NCI-H82 treated with DMSO at 0.1 percent for 48 hours (cell line): Measurements from ENCODE around the gene CPT1A.
"Not testable (repeated sequence)": the region's sequence is repeated elsewhere in the genome, so short reads cannot be mapped to it uniquely, and the experiment has no call there.

ENCODE experiments used
- DNase-seq: peaks from one replicate; lab custom pipeline; 2025; ENCODE audit not compliant: unreplicated experiment; lab: John Stamatoyannopoulos, UW

Gene CPT1A

GRCh38 chr11:68841718-68842426, at the start of gene CPT1A:
Gene CPT1A, minus strand, starts transcription at chr11:68841916. Its CDS starts 26,442 bp downstream, at chr11:68815474.
- DNase-seq, result peak; percentile 1

- DNase-seq, result no peak
Observed at GRCh38 chr11:68890490-68891231, 48.9 kb upstream of the CPT1A start.

DNA sequence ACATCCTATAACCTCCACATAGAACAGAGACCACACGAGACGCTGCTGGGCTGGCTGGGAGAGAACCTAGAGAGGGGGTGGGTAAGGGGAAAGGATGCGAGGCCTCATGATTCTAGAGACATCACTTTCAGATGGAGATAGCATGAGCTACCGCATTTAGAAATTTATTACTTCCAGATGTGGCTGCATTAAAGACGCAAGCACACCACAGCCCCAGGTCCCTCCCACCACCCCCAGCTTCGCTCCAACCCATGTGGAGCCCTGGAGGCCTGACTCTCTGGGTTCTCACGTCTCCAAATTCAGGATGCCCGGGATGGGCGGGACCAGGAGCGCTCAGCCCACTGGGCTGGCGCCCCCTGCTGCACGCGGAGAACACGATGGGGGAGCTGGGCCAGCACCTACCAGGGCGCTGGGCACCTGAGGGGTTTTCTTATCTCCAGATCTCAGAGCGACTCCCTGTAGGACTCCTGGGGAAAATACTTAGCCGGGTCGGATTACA, 48.3 kb upstream of the CPT1A start:
- DNase-seq, result no peak

DNA sequence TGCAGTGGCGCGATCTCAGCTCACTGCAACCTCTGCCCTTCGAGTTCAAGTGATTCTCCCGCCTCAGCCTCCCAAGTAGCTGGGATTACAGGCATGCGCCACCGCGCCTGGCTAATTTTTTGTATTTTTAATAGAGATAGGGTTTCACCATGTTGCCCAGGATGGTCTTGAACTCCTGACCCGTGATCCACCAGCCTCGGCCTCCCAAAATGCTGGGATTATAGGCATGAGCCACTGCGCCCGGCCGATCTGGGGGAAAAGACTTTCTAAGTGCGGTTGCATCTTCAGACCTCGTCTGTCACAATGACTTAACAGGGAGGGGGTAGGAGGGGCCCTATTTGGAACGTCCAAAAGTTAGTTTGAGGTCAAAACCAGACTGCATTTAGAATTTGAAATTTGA, 43.1 kb upstream of the CPT1A start:
- not testable (repeated sequence) for DNase-seq

GRCh38 chr11:68882391-68882790, 40.7 kb upstream of the CPT1A start:
- no peak for DNase-seq

DNA sequence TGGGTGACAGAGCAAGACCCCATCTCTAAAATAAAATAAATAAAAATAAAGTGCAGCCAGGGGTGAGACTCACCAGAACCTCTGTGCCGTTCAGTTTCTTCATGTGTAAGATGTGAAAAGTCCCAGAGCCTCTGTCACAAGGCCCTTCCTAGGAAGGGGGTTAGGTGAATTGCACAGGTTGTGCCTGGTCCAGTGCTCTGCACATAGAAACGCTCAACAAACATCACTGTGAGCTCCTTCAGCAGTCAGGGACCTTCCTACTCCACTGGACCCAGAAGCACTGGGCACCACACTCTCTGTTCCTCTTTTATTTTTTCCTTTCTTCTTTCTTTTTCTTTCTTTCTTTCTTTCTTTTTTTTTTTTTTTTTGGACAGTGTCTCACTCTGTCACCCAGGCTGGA, 39.6 kb upstream of the CPT1A start:
- DNase-seq, result no peak

DNA sequence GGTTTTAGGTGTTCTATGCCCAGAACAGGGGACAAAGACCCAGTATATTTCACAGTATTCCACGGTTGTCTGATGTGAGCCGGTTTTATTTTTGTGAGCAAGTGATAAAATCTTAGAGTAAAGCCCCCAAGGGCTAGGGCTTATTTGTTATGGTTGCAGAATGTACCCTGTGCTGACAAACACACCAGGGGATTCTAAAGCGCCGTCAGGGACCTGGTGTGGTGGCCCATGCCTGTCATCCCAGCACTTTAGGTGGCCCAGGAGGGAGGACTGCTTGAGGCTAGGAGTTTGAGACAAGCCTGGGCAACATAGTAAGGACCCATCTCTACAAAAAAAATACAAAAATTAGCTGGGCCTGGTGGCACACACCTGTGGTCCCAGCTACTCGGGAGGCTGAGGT, 39.1 kb upstream of the CPT1A start:
- no peak for DNase-seq

DNA sequence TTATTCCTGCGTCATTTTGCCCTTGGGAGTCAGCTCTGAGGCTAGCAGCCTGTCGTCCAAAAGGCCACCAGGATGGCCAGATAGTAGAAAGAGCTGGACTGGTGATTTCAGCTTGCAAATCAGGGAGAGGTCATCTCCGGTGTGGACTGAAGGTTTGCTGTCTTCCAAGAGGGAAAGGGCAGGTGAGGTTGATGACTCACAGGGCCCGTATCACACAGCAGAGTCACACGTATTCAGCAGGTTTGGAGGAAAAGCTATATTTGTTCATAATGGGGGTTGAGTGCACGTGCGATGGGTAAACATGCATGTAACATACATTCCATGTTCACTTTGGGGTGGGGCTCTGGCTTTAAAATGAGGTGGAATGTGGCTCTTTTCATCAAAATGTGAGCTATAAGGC, 36.3 kb upstream of the CPT1A start:
- no peak for DNase-seq

DNA sequence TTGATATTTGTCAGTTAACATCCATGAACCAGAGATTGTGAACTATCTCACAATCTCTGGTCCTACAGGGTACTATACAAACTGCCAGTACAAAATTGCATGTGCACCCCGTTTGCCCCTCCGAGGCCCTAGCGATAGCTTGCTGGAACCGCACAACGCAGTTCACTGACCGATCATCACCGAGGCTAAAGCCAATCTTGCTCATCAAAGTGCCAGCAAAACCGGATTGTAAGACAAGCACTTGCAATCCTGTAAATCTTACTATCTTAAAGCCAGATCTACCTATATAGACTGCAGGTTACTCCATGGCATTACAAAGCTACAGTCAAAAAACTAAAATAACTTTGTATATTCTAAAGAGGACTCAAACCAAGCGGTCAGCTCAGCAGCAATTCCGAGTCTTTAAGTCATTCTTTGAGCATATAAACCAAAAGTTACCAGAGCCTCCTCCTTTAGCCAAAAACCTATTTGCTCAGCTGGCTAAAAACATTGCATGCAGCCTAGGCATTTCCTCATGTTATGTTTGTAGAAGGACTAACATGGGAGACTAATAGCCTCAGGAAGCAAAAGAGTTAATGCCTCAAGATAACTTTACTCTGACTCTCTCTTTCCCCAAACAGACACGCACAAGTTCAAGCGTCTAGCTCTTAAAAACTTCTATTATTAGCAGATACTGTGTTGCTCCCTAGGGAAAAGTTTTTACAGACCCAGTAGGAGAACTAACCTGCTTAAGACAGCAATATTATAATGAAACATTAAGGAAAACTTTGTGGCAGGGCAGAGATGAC, 30.7 kb upstream of the CPT1A start:
- no peak for DNase-seq

- no peak for DNase-seq
Observed at GRCh38 chr11:68870470-68870869, 28.8 kb upstream of the CPT1A start.

- DNase-seq, result no peak
Observed at GRCh38 chr11:68868221-68868835, 26.6 kb upstream of the CPT1A start.

- DNase-seq, result no peak
Observed at GRCh38 chr11:68867066-68867465, 25.4 kb upstream of the CPT1A start.

DNA sequence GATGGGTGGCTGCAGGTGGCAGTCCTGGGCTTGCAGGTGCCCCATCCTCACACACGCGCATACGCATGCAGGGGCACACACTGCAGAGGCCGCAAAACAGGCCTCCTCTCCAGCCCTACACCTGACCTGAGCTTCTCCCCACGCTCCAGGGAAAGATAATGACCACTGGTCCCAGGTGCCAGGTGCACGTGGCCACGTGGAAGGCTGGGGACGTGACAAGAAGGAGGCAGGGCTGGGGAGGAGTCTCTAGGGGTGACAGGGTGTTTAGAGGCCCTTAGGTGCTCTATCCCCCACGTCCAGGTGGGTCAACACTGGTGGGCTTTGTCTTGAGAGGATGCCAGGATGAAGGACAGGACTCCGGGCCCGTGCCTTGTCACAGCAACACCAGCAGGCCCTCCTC, 23.5 kb upstream of the CPT1A start:
- DNase-seq, result no peak

DNA sequence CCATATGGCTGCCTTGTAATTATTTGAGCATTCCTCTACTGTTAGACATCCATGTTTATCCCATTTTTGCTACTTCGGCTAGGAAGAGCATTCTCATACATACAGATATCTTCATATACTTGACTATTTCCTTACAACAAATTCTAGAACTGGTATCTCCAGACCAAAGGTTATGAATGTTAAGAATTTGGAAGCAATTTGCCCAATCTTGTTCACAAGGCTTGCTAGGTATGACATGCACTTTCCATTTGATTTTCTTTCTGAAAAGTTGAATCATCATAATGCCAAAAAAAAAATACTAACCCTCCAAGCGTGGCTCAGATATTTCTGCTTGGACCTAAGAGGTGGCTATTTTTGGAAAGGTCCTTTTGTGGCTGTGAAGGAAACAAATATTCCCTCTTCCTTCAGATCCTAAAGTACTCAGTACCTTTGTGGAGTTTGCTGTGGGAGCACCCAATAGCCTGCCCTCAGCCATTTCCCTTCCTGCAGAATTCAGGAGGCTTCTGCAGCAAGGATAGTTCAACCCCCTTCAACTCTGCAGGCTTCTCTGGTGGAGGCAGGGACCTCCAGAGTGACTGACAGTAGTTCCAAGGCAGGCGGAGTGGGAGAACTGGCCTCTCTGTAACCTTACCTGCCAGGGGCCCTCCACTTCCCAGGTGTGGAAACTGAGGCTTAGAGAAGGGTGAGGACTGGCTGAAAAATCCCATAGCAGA, 22.0 kb upstream of the CPT1A start:
- no peak for DNase-seq

- DNase-seq, result no peak
Observed at GRCh38 chr11:68862421-68862820, 20.7 kb upstream of the CPT1A start.

- no peak for DNase-seq
Observed at GRCh38 chr11:68859123-68859522, 17.4 kb upstream of the CPT1A start.

DNA sequence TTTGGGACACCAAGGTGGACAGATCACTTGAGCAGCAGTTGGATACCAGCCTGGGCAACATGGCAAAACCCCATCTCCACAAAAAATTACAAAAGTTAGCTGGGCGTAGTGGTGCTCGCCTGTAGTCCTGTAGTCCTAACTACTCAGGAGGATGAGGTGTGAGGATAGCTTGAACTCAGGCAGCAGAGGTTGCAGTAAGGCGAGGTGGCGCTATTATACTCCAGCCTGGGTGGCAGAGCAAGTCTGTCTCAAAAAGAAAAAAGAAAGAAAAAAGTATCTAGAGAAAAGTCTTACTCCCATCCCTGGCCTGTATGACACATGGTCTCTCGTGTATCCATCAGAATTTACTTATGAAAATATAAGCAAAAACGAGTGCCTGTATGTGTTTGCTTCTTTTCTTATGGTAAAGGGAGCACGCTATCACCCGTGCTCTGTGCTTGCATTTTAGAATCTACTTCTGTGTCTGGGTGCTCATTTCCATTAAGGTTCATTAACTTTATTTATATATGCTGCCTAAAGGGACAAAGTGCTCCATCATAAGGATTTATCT, 15.4 kb upstream of the CPT1A start:
- no peak for DNase-seq

- not testable (repeated sequence) for DNase-seq
Observed at GRCh38 chr11:68856425-68857030, 14.8 kb upstream of the CPT1A start.

DNA sequence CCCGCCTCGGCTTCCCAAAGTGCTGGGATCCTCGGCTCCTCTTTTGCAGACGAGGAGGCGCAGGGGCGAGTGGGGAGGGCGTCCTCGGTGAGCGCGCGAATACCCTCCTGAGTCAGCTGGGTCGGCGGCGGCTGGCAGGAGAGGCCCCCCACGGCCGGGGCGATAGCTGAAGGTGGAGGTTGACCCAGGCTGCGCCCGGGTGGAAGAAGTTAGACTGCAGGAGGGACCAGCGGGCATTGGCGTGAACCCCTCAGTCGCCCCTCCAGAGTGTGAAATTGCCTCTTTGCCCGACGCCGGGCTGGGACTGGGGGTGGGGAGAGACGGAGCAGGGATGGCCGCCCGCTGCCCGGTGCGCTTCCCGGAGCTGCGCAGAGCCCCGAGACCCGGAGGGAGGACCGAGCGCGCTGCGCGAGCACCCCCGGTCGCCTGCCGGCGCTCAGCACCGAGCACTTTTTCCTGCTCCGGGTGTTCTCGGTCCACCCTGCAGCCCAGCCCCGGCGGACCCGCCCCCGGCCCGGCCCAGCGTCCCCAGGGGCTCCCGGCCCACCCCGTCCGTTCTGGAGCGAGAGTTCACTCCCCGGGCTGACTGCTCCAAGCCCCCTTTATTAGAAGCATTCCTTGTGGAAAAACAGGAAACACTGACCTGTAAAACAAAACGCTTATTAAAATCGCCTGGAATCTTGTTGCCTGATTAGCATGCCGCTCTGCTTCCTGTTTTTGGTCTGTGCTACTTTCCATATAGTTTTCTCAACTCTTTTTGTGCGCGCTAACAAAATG, 13.7 kb upstream of the CPT1A start:
- no peak for DNase-seq
